Activated CD8-positive, alpha-beta T cell treated with anti-CD3 and anti-CD28 coated beads for 36 hours (primary cell): ENCODE results near the gene INMT. TPM values are rescaled to one million over a fixed set of nuclear protein-coding genes. Genes with fewer than 3 reads are reported as not detected.

Experiments
- ATAC-seq: fragments of 200-7000 bp; cut with Tn5 transposase; one replicate; pipeline ENCODE4 v1.10.0; 2021; ENCODE audit warnings: mild to moderate bottlenecking, moderate library complexity
- CTCF ChIA-PET: fragments of 350-600 bp; sonication (Branson Sonifier 250); formaldehyde crosslinking; loops from one replicate; lab custom pipeline; 2021; ENCODE audit warnings: antibody characterized with exemption; lab: Charles Lee
- POLR2A ChIA-PET: fragments of 350-600 bp; sonication (Branson Sonifier 250); formaldehyde crosslinking; loops from one replicate; lab custom pipeline; 2021; ENCODE audit warnings: antibody characterized with exemption; lab: Charles Lee
- DNase-seq: peaks from one replicate; pipeline ENCODE4 v3.0.0-alpha.2; 2020
- H3K27ac Mint-ChIP-seq: one replicate; pipeline ENCODE4 v1.8.0; 2021; ENCODE audit warnings: mild to moderate bottlenecking, mixed read lengths
- H3K27me3 Mint-ChIP-seq: one replicate; pipeline ENCODE4 v1.8.0; 2021; ENCODE audit warnings: mixed read lengths
- H3K36me3 Mint-ChIP-seq: one replicate; pipeline ENCODE4 v1.8.0; 2021; ENCODE audit warnings: low read depth, mixed read lengths
- H3K4me1 Mint-ChIP-seq: one replicate; pipeline ENCODE4 v1.8.0; 2021; ENCODE audit warnings: low read depth, mixed read lengths
- H3K4me3 Mint-ChIP-seq: one replicate; pipeline ENCODE4 v1.8.0; 2021; ENCODE audit warnings: mild to moderate bottlenecking, moderate library complexity, mixed read lengths
- H3K9me3 Mint-ChIP-seq: one replicate; pipeline ENCODE4 v1.8.0; 2021; ENCODE audit warnings: mixed read lengths
- CTCF ChIP-seq: fragments of 200-600 bp; IDR thresholded peaks from one replicate; pipeline ENCODE4 v1.8.0; 2022; ENCODE audit warnings: antibody characterized with exemption, mild to moderate bottlenecking
- intact Hi-C: fragments of 100-400 bp; cut with micrococcal nuclease; formaldehyde crosslinking; loops from one replicate; pipeline ENCODE4 v1.10.0; 2022
- total RNA-seq, 2 experiments: library from RNA; stranded (reverse); gene quantifications; one replicate each; pipeline ENCODE4 v1.2.3, GENCODE V29; 2021

The INMT gene
- total RNA-seq, 2 experiments from 2014 or later, result not detected

GRCh38 chr7:30734497-30734896 is 17.4 kb upstream of the INMT start:
- no peak for TF ChIP-seq CTCF
- DNase-seq, result no peak
- POLR2A ChIA-PET, result no interaction called here

GRCh38 chr7:30735631-30736030 is 16.3 kb upstream of the INMT start:
- peaks cover 39% of the 10 kb centered on the region for H3K4me1 Mint-ChIP-seq
- ChIA-PET CTCF (interaction anchor here (1.6 kb wide), 1 partner anchor 34 kb away, joined by 3 read pairs; no protein-coding TSS in a partner anchor), POLR2A (no interaction called here)
- DNase-seq (no peak), ATAC-seq (no peak)
- no peaks in the 10 kb centered on the region for H3K9me3 Mint-ChIP-seq
- intact Hi-C loops, result loop anchor here (5.0 to 10.0 kb wide), 2 partner anchors 53 to 101 kb away; partner anchors contain the start of gene CRHR2
- no peak overlapping the region for H3K27ac Mint-ChIP-seq
- no peak for TF ChIP-seq CTCF
- H3K4me3 Mint-ChIP-seq, result no peak overlapping the region
- no peaks in the 10 kb centered on the region for H3K36me3 Mint-ChIP-seq
- no peaks in the 10 kb centered on the region for H3K27me3 Mint-ChIP-seq

More at GRCh38 chr7:30734497-30734896, 17.4 kb upstream of the INMT start:
- H3K9me3 Mint-ChIP-seq, result no peaks in the 10 kb centered on the region
- peaks cover 40% of the 10 kb centered on the region for H3K4me1 Mint-ChIP-seq
- H3K4me3 Mint-ChIP-seq, result no peak overlapping the region
- intact Hi-C loops, result loop anchor here (10.0 kb wide), 1 partner anchor 100 kb away; no protein-coding TSS in a partner anchor
- H3K36me3 Mint-ChIP-seq, result no peaks in the 10 kb centered on the region
- no peak for ATAC-seq
- CTCF ChIA-PET, result interaction anchor here (1.1 to 1.6 kb wide), 3 partner anchors 46 to 570 kb away, joined by 3 to 5 read pairs (median 5); partner anchors contain the start of gene CRHR2
- no peak overlapping the region for H3K27ac Mint-ChIP-seq
- H3K27me3 Mint-ChIP-seq, result no peaks in the 10 kb centered on the region

GRCh38 chr7:30736291-30736690 is 15.6 kb upstream of the INMT start:
- intact Hi-C loops, result loop anchor here (5.0 to 10.0 kb wide), 2 partner anchors 54 to 101 kb away; partner anchors contain the start of gene CRHR2
- no peak for DNase-seq
- no peak for TF ChIP-seq CTCF
- ChIA-PET CTCF (interaction anchor here (1.6 kb wide), 1 partner anchor 34 kb away, joined by 3 read pairs; no protein-coding TSS in a partner anchor), POLR2A (no interaction called here)
- H3K36me3 Mint-ChIP-seq, result no peaks in the 10 kb centered on the region
- ATAC-seq, result no peak
- peaks cover 34% of the 10 kb centered on the region for H3K4me1 Mint-ChIP-seq
- no peaks in the 10 kb centered on the region for H3K9me3 Mint-ChIP-seq
- H3K27ac Mint-ChIP-seq, result no peak overlapping the region
- no peak overlapping the region for H3K4me3 Mint-ChIP-seq
- no peaks in the 10 kb centered on the region for H3K27me3 Mint-ChIP-seq

GRCh38 chr7:30738026-30738915 is 13.7 kb upstream of the INMT start:
- Mint-ChIP-seq H3K27ac (peak overlapping the region; percentile 81), H3K27me3 (no peaks in the 10 kb centered on the region), H3K36me3 (no peaks in the 10 kb centered on the region), H3K4me1 (peaks cover 29% of the 10 kb centered on the region), H3K4me3 (peak overlapping the region; percentile 26), H3K9me3 (no peaks in the 10 kb centered on the region)
- POLR2A ChIA-PET, result interaction anchor here (1.0 to 3.3 kb wide), 4 partner anchors 9 to 144 kb away, joined by 3 to 9 read pairs (median 4); no protein-coding TSS in a partner anchor
- no peak for TF ChIP-seq CTCF
- DNase-seq (peak; percentile 47), ATAC-seq (peak; percentile 83)
- intact Hi-C loops, result loop anchor here (5.0 to 10.0 kb wide), 2 partner anchors 56 to 103 kb away; partner anchors contain the start of gene CRHR2
- CTCF ChIA-PET, result interaction anchor here (0.9 to 6.2 kb wide), 15 partner anchors 8 to 460 kb away, joined by 3 to 105 read pairs (median 4); partner anchors contain the start of genes CRHR2 and MINDY4
